IMR-90 (cell line): ENCODE results near the gene ACRBP. TPM values are rescaled to one million over a fixed set of nuclear protein-coding genes. Genes with fewer than 3 reads are reported as not detected.

ENCODE experiments used
- ATAC-seq: fragments of 200-7000 bp; cut with Tn5 transposase; 2 replicates; pipeline ENCODE4 v1.9.1; 2020; ENCODE audit warnings: low read depth, mild to moderate bottlenecking, moderate library complexity
- BruUV-seq: library from RNA; stranded (reverse); fragments of 400-500 nt; replicated peaks from 2 replicates; lab custom pipeline; 2021; lab: Mats Ljungman, UMichigan
- CTCF ChIA-PET: fragments of 300-600 bp; formaldehyde crosslinking; extraction: SDS; loops from one replicate; lab custom pipeline; 2021; ENCODE audit warnings: antibody characterized with exemption; lab: Yijun Ruan, JAX
- POLR2A ChIA-PET: fragments of 300-600 bp; sonication (Branson Sonifier 250); formaldehyde crosslinking; loops from one replicate; lab custom pipeline; 2022; ENCODE audit warnings: antibody characterized with exemption; ENCODE audit not compliant: unreplicated experiment; lab: Charles Lee
- DNase-seq: peaks from one replicate; pipeline ENCODE4 v3.0.0; 2013
- H2AFZ ChIP-seq: replicated peaks from 2 replicates; pipeline ENCODE3; 2013; ENCODE audit warnings: low read length, mild to moderate bottlenecking; ENCODE audit not compliant: poor library complexity
- H2AK5ac ChIP-seq: 2 replicates; pipeline ENCODE4 v1.6.1; 2013; ENCODE audit warnings: low read depth, low read length, inconsistent platforms
- H2AK9ac ChIP-seq: replicated peaks from 2 replicates; pipeline ENCODE3; 2013; ENCODE audit warnings: mild to moderate bottlenecking, low read depth, low read length, moderate library complexity; ENCODE audit not compliant: poor library complexity
- H2BK120ac ChIP-seq: 2 replicates; pipeline ENCODE4 v1.6.1; 2013; ENCODE audit warnings: low read depth, low read length, inconsistent platforms
- H2BK15ac ChIP-seq: 3 replicates; pipeline ENCODE4 v1.6.1; 2013; ENCODE audit warnings: low read depth, low read length, inconsistent platforms
- H2BK20ac ChIP-seq: 2 replicates; pipeline ENCODE4 v1.6.1; 2013; ENCODE audit warnings: low read depth, mild to moderate bottlenecking, inconsistent platforms, low read length, moderate library complexity
- H2BK5ac ChIP-seq: 2 replicates; pipeline ENCODE4 v1.6.1; 2013; ENCODE audit warnings: mild to moderate bottlenecking, low read depth, low read length, inconsistent platforms; ENCODE audit not compliant: poor library complexity, severe bottlenecking
- H3K14ac ChIP-seq: replicated peaks from 2 replicates; pipeline ENCODE4 v1.6.1; 2013; ENCODE audit warnings: low read depth, low read length, inconsistent platforms
- H3K18ac ChIP-seq: 2 replicates; pipeline ENCODE4 v1.6.1; 2013; ENCODE audit warnings: low read depth, low read length, control low read depth
- H3K23ac ChIP-seq: 2 replicates; pipeline ENCODE4 v1.6.1; 2013; ENCODE audit warnings: low read depth, low read length, inconsistent platforms
- H3K27ac ChIP-seq: 2 replicates; pipeline ENCODE4 v1.5.1; 2013; ENCODE audit warnings: mild to moderate bottlenecking, control low read depth, low read length; ENCODE audit not compliant: insufficient read depth
- H3K27me3 ChIP-seq: 2 replicates; pipeline ENCODE4 v1.6.1; 2013; ENCODE audit warnings: low read length; ENCODE audit not compliant: control insufficient read depth, insufficient read depth
- H3K36me3 ChIP-seq: 2 replicates; pipeline ENCODE4 v1.6.1; 2013; ENCODE audit warnings: low read length, mixed read lengths; ENCODE audit not compliant: control insufficient read depth, insufficient read depth
- H3K4ac ChIP-seq: 2 replicates; pipeline ENCODE4 v1.6.1; 2013; ENCODE audit warnings: low read depth, low read length, inconsistent platforms
- H3K4me1 ChIP-seq: 2 replicates; pipeline ENCODE4 v1.6.1; 2013; ENCODE audit warnings: low read length, mixed read lengths; ENCODE audit not compliant: control insufficient read depth, insufficient read depth
- H3K4me2 ChIP-seq: 2 replicates; pipeline ENCODE4 v1.6.1; 2013; ENCODE audit warnings: low read depth, mild to moderate bottlenecking, control low read depth, low read length, moderate library complexity
- H3K4me3 ChIP-seq: 2 replicates; pipeline ENCODE4 v1.5.1; 2013; ENCODE audit warnings: low read depth, mild to moderate bottlenecking, control low read depth, low read length, moderate library complexity; ENCODE audit not compliant: insufficient read depth
- H3K56ac ChIP-seq: 2 replicates; pipeline ENCODE4 v1.6.1; 2013; ENCODE audit warnings: low read length, inconsistent platforms; ENCODE audit not compliant: insufficient read depth; ENCODE audit errors: extremely low read depth
- H3K79me1 ChIP-seq, 2 experiments: 2 replicates each; pipeline ENCODE4 v1.6.1; 2013; ENCODE audit warnings: low read length in 2 of 2, inconsistent platforms in 1 of 2, low read depth in 1 of 2
- H3K9ac ChIP-seq: 2 replicates; pipeline ENCODE4 v1.6.1; 2013; ENCODE audit warnings: low read depth, low read length, control low read depth
- H3K9me1 ChIP-seq: 2 replicates; pipeline ENCODE4 v1.6.1; 2013; ENCODE audit warnings: low read length, inconsistent platforms; ENCODE audit not compliant: insufficient read depth
- H3K9me3 ChIP-seq: 2 replicates; pipeline ENCODE4 v1.6.1; 2013; ENCODE audit warnings: low read length; ENCODE audit not compliant: control insufficient read depth, insufficient read depth
- H4K20me1 ChIP-seq: 2 replicates; pipeline ENCODE4 v1.6.1; 2013; ENCODE audit warnings: low read length, inconsistent platforms; ENCODE audit not compliant: insufficient read depth
- H4K5ac ChIP-seq: 2 replicates; pipeline ENCODE4 v1.6.1; 2013; ENCODE audit warnings: mild to moderate bottlenecking, low read depth, low read length, control low read depth
- H4K8ac ChIP-seq, 2 experiments: 2 replicates each; pipeline ENCODE4 v1.6.1; 2013; ENCODE audit warnings: low read depth in 2 of 2, low read length in 2 of 2, control low read depth in 1 of 2, inconsistent platforms in 1 of 2
- H4K91ac ChIP-seq: 2 replicates; pipeline ENCODE4 v1.6.1; 2013; ENCODE audit warnings: low read depth, low read length, inconsistent platforms; ENCODE audit not compliant: insufficient read depth
- BHLHE40 ChIP-seq: fragments of 150-350 bp; IDR thresholded peaks from 2 replicates; pipeline ENCODE4 v1.6.1; 2016; ENCODE audit warnings: mild to moderate bottlenecking, low read depth, low read length
- CEBPB ChIP-seq: IDR thresholded peaks from 2 replicates; pipeline ENCODE4 v1.6.1; 2012; ENCODE audit warnings: low read depth, low read length, improper control_type of control experiment
- CTCF ChIP-seq: conservative IDR thresholded peaks from 2 replicates; pipeline ENCODE4 v1.5.1; 2012; ENCODE audit warnings: mild to moderate bottlenecking, low read depth, low read length, improper control_type of control experiment
- FOS ChIP-seq: fragments of 150-350 bp; IDR thresholded peaks from 2 replicates; pipeline ENCODE4 v1.6.1; 2016; ENCODE audit warnings: low read depth, low read length
- MAFK ChIP-seq: IDR thresholded peaks from 2 replicates; pipeline ENCODE4 v1.6.1; 2012; ENCODE audit warnings: low read depth, low read length, improper control_type of control experiment
- MAZ ChIP-seq: IDR thresholded peaks from 2 replicates; pipeline ENCODE4 v1.6.1; 2012; ENCODE audit warnings: low read depth, mild to moderate bottlenecking, low read length, improper control_type of control experiment, moderate library complexity, borderline replicate concordance
- MXI1 ChIP-seq: IDR thresholded peaks from 2 replicates; pipeline ENCODE4 v1.6.1; 2012; ENCODE audit warnings: low read depth, mild to moderate bottlenecking, low read length, moderate library complexity, borderline replicate concordance
- NFE2L2 ChIP-seq: fragments of 150-350 bp; IDR thresholded peaks from 2 replicates; pipeline ENCODE4 v1.6.1; 2016; ENCODE audit warnings: low read depth, mild to moderate bottlenecking, low read length
- RAD21 ChIP-seq: IDR thresholded peaks from 2 replicates; pipeline ENCODE4 v1.6.1; 2012; ENCODE audit warnings: low read length, improper control_type of control experiment
- RCOR1 ChIP-seq: IDR thresholded peaks from 2 replicates; pipeline ENCODE4 v1.6.1; 2012; ENCODE audit warnings: mild to moderate bottlenecking, low read length, improper control_type of control experiment; ENCODE audit not compliant: insufficient replicate concordance
- SMC3 ChIP-seq: fragments of 150-350 bp; IDR thresholded peaks from 2 replicates; pipeline ENCODE4 v1.6.1; 2016; ENCODE audit warnings: low read depth, mild to moderate bottlenecking, antibody characterized with exemption, low read length, moderate library complexity
- WGBS, 2 experiments: methylation state at CpG; one replicate each; pipeline versions ENCODE4 v1.1.5 to v1.1.7; 2013; ENCODE audit warnings: missing lambda C conversion rate in 2 of 2; ENCODE audit not compliant: insufficient read length in 1 of 2; ENCODE audit errors: extremely low coverage in 2 of 2; 5-methylcytosine and 5-hydroxymethylcytosine counted together
- dilution Hi-C: fragments of 300-500 bp; cut with HindIII; formaldehyde crosslinking; loops from one replicate; pipeline ENCODE4 v1.14.3; 2018; ENCODE audit warnings: low sequenced_read_pairs; ENCODE audit not compliant: unreplicated experiment
- in situ Hi-C: fragments of 300-500 bp; cut with MboI; formaldehyde crosslinking; loops from 3 replicates; pipeline ENCODE4 v1.14.3; 2019; ENCODE audit warnings: low sequenced_read_pairs, inconsistent platforms, mixed read lengths
- intact Hi-C: fragments of 100-400 bp; cut with micrococcal nuclease; formaldehyde crosslinking; loops from 2 replicates; pipeline ENCODE4 v1.10.0; 2022
- polyA plus RNA-seq, 3 experiments: library from polyadenylated mRNA; depleted of rRNA; stranded (reverse); fragments of >200 nt; gene quantifications; 2 replicates each; pipeline ENCODE4 v1.2.3, GENCODE V29; 2012; ENCODE audit warnings: low replicate concordance in 1 of 3
- total RNA-seq: library from RNA; depleted of rRNA; stranded (reverse); fragments of >200 nt; gene quantifications from 2 replicates; pipeline ENCODE4 v1.2.3, GENCODE V29; 2012
- TF ChIP-seq, protein P1 (sequence below): fragments of 150-350 bp; IDR thresholded peaks from 2 replicates; pipeline ENCODE4 v1.6.1; 2017; ENCODE audit warnings: mild to moderate bottlenecking, antibody characterized with exemption, low read length, low read depth

ACRBP gene
- total and polyA plus RNA-seq, 2 of the 4 experiments (the other 2 are of a cell fraction), result 0.38 TPM; not detected in 1

DNA sequence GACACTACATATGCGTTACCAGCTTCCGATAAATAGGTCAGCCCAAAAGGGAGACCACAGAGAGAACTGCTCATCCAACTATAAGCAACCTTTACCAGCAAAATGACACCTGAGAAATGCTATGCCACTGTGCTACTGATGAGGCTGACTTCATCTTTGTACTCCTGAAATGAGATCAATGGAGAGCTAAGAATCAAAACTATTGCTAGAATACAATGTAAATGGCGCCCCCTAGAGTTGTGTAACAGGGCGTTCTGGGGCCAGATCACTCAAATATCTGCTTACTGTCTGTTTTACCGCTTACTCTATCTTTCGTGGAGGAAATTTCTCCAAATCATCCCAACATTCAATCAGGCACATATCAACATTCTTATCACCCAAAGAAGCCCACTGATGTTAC, 37.4 kb upstream of the ACRBP start:
- Histone ChIP-seq H3K27me3 (no peaks in the 10 kb centered on the region), H2BK5ac (no peak overlapping the region), H3K4me3 (no peak overlapping the region), H4K20me1 (peaks cover 36% of the 10 kb centered on the region; the same call in 1 of the 2 replicates), H3K4me2 (no peak overlapping the region), H2BK120ac (no peak overlapping the region), H4K91ac (no peak overlapping the region), H2BK20ac (no peak overlapping the region), H3K9ac (no peak overlapping the region), H2AK9ac (no peak overlapping the region), H3K9me3 (no peaks in the 10 kb centered on the region), H2AK5ac (no peak overlapping the region), H3K27ac (no peak overlapping the region), H3K4ac (no peak overlapping the region), H3K23ac (no peak overlapping the region), H2BK15ac (no peak overlapping the region), H3K9me1 (no peaks in the 10 kb centered on the region), H3K18ac (no peak overlapping the region), H3K4me1 (peaks cover 3% of the 10 kb centered on the region), H3K79me1 (peaks cover 15 to 63% of the 10 kb centered on the region in 2 experiments), H2AFZ (no peak overlapping the region), H4K8ac (no peak overlapping the region; a peak in 1 of 4 replicates), H3K14ac (no peak overlapping the region), H3K56ac (no peak overlapping the region), H3K36me3 (peaks cover 11% of the 10 kb centered on the region), H4K5ac (no peak overlapping the region)
- intact Hi-C loops, result loop anchor here (5.0 to 10.0 kb wide), 2 partner anchors 130 to 143 kb away; partner anchors contain the start of genes IFFO1 and P3H3
- ChIA-PET CTCF (interaction anchor here (0.9 to 1.0 kb wide), 3 partner anchors 15 to 66 kb away, joined by 3 read pairs; no protein-coding TSS in a partner anchor), POLR2A (no interaction called here)
- TF ChIP-seq RAD21, result peak; percentile 42
- no peak for TF ChIP-seq MAZ
- TF ChIP-seq NFE2L2, result no peak
- peak; percentile 48 for TF ChIP-seq CTCF
- no peak for TF ChIP-seq FOS
- TF ChIP-seq MAFK, result no peak
- TF ChIP-seq, protein P1, sequence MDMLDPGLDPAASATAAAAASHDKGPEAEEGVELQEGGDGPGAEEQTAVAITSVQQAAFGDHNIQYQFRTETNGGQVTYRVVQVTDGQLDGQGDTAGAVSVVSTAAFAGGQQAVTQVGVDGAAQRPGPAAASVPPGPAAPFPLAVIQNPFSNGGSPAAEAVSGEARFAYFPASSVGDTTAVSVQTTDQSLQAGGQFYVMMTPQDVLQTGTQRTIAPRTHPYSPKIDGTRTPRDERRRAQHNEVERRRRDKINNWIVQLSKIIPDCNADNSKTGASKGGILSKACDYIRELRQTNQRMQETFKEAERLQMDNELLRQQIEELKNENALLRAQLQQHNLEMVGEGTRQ, result no peak
- no peak for TF ChIP-seq RCOR1
- no peak for TF ChIP-seq BHLHE40
- no peak for TF ChIP-seq MXI1
- TF ChIP-seq CEBPB, result peak; percentile 28; the same call in 1 of the 2 replicates
- TF ChIP-seq SMC3, result 0 out of 2 replicates have a peak, but pooled peaks have one; percentile 20
- in situ Hi-C loops, result loop anchor here (10.0 kb wide), 1 partner anchor 110 kb away; no protein-coding TSS in a partner anchor
- peak; percentile 16 for DNase-seq
- dilution Hi-C loops, result no loop called here
- BruUV-seq, result no TSS peak
- ATAC-seq, result no peak
- no CpG with 5 or more reads among the region's 6 CpGs for WGBS, 2 experiments
